ENCODE measurements around the gene ESPL1. TPM values are rescaled to one million over a fixed set of nuclear protein-coding genes. Genes with fewer than 3 reads are reported as not detected.

The ESPL1 gene
- total RNA-seq (2.7 TPM), polyA plus RNA-seq (under 1 TPM in 3 of 4 donors, not detected in 1; 0.05 to 0.24 (median 0.11) TPM)

DNA sequence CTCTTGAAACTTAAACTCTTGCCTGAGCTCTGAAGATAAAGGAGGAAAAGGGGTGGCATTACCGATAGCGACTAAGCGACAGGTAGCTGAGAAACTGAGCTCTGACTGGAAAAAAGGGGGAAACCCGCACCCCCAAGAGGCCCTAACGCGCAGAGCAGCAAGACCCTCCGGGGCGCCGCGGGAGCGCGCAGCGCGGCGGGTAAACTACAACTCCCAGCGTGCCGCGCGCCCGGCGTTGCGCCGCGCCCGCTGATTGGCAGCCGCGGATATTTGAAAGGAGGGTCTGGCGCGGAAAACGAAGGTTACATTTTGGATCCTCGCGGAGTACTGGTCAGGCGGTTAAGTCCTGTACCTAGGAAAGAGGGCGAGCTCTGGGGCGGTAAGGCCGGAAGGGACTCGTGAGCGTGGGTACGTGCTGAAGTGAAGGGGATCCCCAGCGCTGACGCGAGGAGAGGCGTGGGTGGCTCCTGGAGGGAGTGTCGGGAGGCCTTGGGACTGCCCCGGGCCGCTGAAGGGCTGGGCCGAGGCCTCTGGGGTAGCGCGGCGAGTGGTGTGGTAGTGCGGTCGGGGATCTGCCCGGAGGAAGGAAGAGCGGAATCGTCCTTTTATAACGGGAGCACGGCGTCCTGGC is at the start of gene ESPL1:
TSS of gene ESPL1 (plus strand) at position 301 of the 631 bp plus-strand sequence. CDS start 468 bp downstream, outside the sequence.
- H3K27ac Mint-ChIP-seq = peak within 1 kb of the TSS; percentile 89 to 93 (median 91)
- peak; percentile 94 to 95 for ATAC-seq (ENCODE audit: low read depth in 2 of 2)
- peaks cover 18% of the 10 kb centered on the region for H3K4me1 ChIP-seq (ENCODE audit: control insufficient read depth, insufficient read depth, low read length, poor library complexity, severe bottlenecking)
- H3K4me3 Mint-ChIP-seq = peak within 1 kb of the TSS; percentile 89 to 97 (median 94)
- peaks cover 0 to 27% (median 11%) of the 10 kb centered on the region in 4 donors for H3K4me1 Mint-ChIP-seq
- no peaks in the 10 kb centered on the region for H3K36me3 ChIP-seq (ENCODE audit: control insufficient read depth, insufficient read depth, low read length)
- peak within 1 kb of the TSS; percentile 79 for H3K27ac ChIP-seq (ENCODE audit: insufficient read depth, low read length, poor library complexity, severe bottlenecking)
- H3K9me3 ChIP-seq (ENCODE audit: control insufficient read depth in 2 of 2, low read length in 2 of 2) = no peaks in the 10 kb centered on the region
- H3K4me3 ChIP-seq (ENCODE audit: low read depth, low read length) = peak within 1 kb of the TSS; percentile 96
- H3K36me3 Mint-ChIP-seq = no peaks in the 10 kb centered on the region
- DNase-seq = peak; percentile 75 to 92 (median 81)
- H3K9me3 Mint-ChIP-seq = no peaks in the 10 kb centered on the region
- H3K27me3 Mint-ChIP-seq = no peaks in the 10 kb centered on the region
- H3K27me3 ChIP-seq (ENCODE audit: control insufficient read depth, insufficient read depth, low read length) = no peaks in the 10 kb centered on the region

DNA sequence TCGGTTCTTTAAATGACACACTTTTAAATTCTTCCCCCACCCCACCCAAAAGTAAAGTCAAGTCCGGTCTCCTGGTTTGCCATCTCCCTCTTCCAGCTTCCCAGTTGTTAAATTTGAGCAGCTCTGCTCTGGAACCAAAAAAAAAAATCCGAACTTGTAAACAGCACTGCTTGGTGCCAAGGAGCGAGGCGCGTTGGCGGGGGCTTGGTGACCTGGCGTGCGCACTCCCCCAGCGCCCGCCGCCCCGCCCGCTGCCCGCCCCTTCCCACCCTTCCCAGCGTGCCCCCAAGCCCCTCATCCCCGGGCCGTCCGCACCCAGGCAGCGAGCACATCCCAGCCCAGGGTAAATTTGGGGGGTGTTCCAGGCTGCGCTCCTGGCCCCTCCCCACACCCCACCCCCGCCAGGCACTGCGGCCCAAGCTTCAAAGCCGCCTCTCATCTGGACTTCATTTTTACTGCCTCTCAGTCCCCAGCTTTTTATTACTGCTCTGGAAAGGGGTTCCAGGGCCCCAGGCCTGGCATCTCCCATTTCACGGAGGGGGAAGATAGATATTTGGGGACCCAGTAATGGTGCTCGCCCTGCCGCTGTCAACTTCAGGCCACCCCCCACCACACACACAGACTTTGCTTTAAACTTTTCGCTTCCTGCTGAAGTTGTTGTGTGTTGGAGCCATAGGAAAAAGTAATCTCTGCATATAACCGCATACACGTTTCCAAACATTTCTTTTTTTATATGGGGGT is 49.4 kb upstream of the ESPL1 start:
- Histone ChIP-seq H3K27me3 (ENCODE audit: control insufficient read depth, insufficient read depth, low read length) (no peaks in the 10 kb centered on the region), H3K9me3 (ENCODE audit: control insufficient read depth in 2 of 2, low read length in 2 of 2) (no peaks in the 10 kb centered on the region), H3K36me3 (ENCODE audit: control insufficient read depth, insufficient read depth, low read length) (peaks cover 19% of the 10 kb centered on the region), H3K4me3 (ENCODE audit: low read depth, low read length) (peak overlapping the region; percentile 89), H3K27ac (ENCODE audit: insufficient read depth, low read length, poor library complexity, severe bottlenecking) (peak overlapping the region; percentile 93), H3K4me1 (ENCODE audit: control insufficient read depth, insufficient read depth, low read length, poor library complexity, severe bottlenecking) (peaks cover 58% of the 10 kb centered on the region)
- Mint-ChIP-seq H3K4me3 (peak overlapping the region; percentile 96 to 99 (median 96)), H3K4me1 (peaks cover 14 to 76% (median 45%) of the 10 kb centered on the region in 4 donors), H3K27ac (peak overlapping the region; percentile 87 to 93 (median 93)), H3K36me3 (peaks cover 5% of the 10 kb centered on the region), H3K27me3 (no peaks in the 10 kb centered on the region), H3K9me3 (no peaks in the 10 kb centered on the region)
- DNase-seq = no peak
- ATAC-seq (ENCODE audit: low read depth in 2 of 2) = no peak

GRCh38 chr12:53219292-53219955 is 48.7 kb upstream of the ESPL1 start:
- DNase-seq (peak in 2 of 3 donors; percentile 44 to 75), ATAC-seq (ENCODE audit: low read depth in 2 of 2) (peak in 1 of 2 donors; percentile 7)
- Histone ChIP-seq H3K27me3 (ENCODE audit: control insufficient read depth, insufficient read depth, low read length) (no peaks in the 10 kb centered on the region), H3K4me3 (ENCODE audit: low read depth, low read length) (peak overlapping the region; percentile 89), H3K9me3 (ENCODE audit: control insufficient read depth in 2 of 2, low read length in 2 of 2) (no peaks in the 10 kb centered on the region), H3K36me3 (ENCODE audit: control insufficient read depth, insufficient read depth, low read length) (peaks cover 12% of the 10 kb centered on the region), H3K4me1 (ENCODE audit: control insufficient read depth, insufficient read depth, low read length, poor library complexity, severe bottlenecking) (peaks cover 65% of the 10 kb centered on the region), H3K27ac (ENCODE audit: insufficient read depth, low read length, poor library complexity, severe bottlenecking) (peak overlapping the region; percentile 93)
- H3K9me3 Mint-ChIP-seq = no peaks in the 10 kb centered on the region
- no peaks in the 10 kb centered on the region for H3K36me3 Mint-ChIP-seq
- peaks cover 18 to 80% (median 50%) of the 10 kb centered on the region in 4 donors for H3K4me1 Mint-ChIP-seq
- peak overlapping the region; percentile 96 to 99 (median 96) for H3K4me3 Mint-ChIP-seq
- H3K27ac Mint-ChIP-seq = peak overlapping the region; percentile 85 to 93 (median 93)
- no peaks in the 10 kb centered on the region for H3K27me3 Mint-ChIP-seq

DNA sequence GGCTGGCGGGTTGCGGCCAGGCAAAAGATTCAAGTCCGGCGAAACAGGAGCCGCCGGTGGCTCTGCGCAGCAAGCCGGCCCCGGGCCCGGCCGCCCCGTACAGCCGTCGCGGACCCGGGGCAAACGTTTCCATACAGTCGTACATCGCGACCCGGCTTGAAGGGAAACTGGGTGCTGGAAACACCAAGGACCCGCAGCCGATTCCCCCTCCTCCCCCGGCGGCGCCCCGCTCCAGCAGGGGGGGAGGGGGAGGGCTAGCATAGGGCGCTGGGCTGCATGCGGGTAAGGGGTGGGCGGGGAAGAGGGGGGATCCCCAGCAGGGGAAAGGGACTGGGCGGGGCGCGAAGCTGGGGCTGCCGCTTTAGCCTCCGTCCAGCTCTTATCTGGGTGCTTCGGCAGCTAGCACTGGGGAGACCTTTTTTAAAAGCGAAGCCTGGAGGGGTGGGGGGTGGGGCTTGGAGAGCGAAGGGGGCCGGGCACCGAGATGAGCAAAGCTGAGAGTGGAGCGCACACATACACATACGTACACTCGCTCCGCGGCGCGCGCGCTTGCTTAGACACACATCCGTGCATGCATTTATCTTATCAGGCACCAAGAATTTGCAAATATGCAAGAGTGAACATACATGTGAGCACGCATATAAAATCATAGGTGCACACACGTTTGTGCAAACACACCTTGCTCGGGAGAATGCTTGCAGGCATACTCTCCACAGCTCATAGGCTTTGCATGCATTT is 48.0 kb upstream of the ESPL1 start:
- H3K27me3 ChIP-seq (ENCODE audit: control insufficient read depth, insufficient read depth, low read length) = no peaks in the 10 kb centered on the region
- Mint-ChIP-seq H3K4me1 (peaks cover 18 to 84% (median 54%) of the 10 kb centered on the region in 4 donors), H3K36me3 (no peaks in the 10 kb centered on the region), H3K27ac (peak overlapping the region; percentile 93 to 95 (median 93)), H3K4me3 (peak overlapping the region; percentile 96 to 99 (median 96)), H3K9me3 (no peaks in the 10 kb centered on the region), H3K27me3 (no peaks in the 10 kb centered on the region)
- no peaks in the 10 kb centered on the region for H3K9me3 ChIP-seq (ENCODE audit: control insufficient read depth in 2 of 2, low read length in 2 of 2)
- peaks cover 71% of the 10 kb centered on the region for H3K4me1 ChIP-seq (ENCODE audit: control insufficient read depth, insufficient read depth, low read length, poor library complexity, severe bottlenecking)
- H3K4me3 ChIP-seq (ENCODE audit: low read depth, low read length) = peak overlapping the region; percentile 92
- DNase-seq (peak; percentile 61 to 96 (median 82)), ATAC-seq (ENCODE audit: low read depth in 2 of 2) (peak; percentile 74 to 77)
- H3K27ac ChIP-seq (ENCODE audit: insufficient read depth, low read length, poor library complexity, severe bottlenecking) = peak overlapping the region; percentile 93
- peaks cover 5% of the 10 kb centered on the region for H3K36me3 ChIP-seq (ENCODE audit: control insufficient read depth, insufficient read depth, low read length)

GRCh38 chr12:53220694-53221202 is 47.4 kb upstream of the ESPL1 start:
- Histone ChIP-seq H3K27me3 (ENCODE audit: control insufficient read depth, insufficient read depth, low read length) (no peaks in the 10 kb centered on the region), H3K27ac (ENCODE audit: insufficient read depth, low read length, poor library complexity, severe bottlenecking) (peak overlapping the region; percentile 93), H3K4me3 (ENCODE audit: low read depth, low read length) (peak overlapping the region; percentile 92), H3K9me3 (ENCODE audit: control insufficient read depth in 2 of 2, low read length in 2 of 2) (no peaks in the 10 kb centered on the region), H3K36me3 (ENCODE audit: control insufficient read depth, insufficient read depth, low read length) (peaks cover 3% of the 10 kb centered on the region), H3K4me1 (ENCODE audit: control insufficient read depth, insufficient read depth, low read length, poor library complexity, severe bottlenecking) (peaks cover 71% of the 10 kb centered on the region)
- ATAC-seq (ENCODE audit: low read depth in 2 of 2) (peak; percentile 62 to 63), DNase-seq (peak; percentile 55 to 88 (median 73))
- Mint-ChIP-seq H3K9me3 (no peaks in the 10 kb centered on the region), H3K27me3 (no peaks in the 10 kb centered on the region), H3K4me3 (peak overlapping the region; percentile 89 to 99 (median 96)), H3K27ac (peak overlapping the region; percentile 87 to 95 (median 92)), H3K4me1 (peaks cover 15 to 85% (median 57%) of the 10 kb centered on the region in 4 donors), H3K36me3 (no peaks in the 10 kb centered on the region)

- Histone ChIP-seq H3K36me3 (ENCODE audit: control insufficient read depth, insufficient read depth, low read length) (no peaks in the 10 kb centered on the region), H3K27me3 (ENCODE audit: control insufficient read depth, insufficient read depth, low read length) (no peaks in the 10 kb centered on the region), H3K9me3 (ENCODE audit: control insufficient read depth in 2 of 2, low read length in 2 of 2) (no peaks in the 10 kb centered on the region), H3K4me1 (ENCODE audit: control insufficient read depth, insufficient read depth, low read length, poor library complexity, severe bottlenecking) (peaks cover 66% of the 10 kb centered on the region), H3K4me3 (ENCODE audit: low read depth, low read length) (peak overlapping the region; percentile 72), H3K27ac (ENCODE audit: insufficient read depth, low read length, poor library complexity, severe bottlenecking) (peak overlapping the region; percentile 93)
- Mint-ChIP-seq H3K36me3 (no peaks in the 10 kb centered on the region), H3K9me3 (no peaks in the 10 kb centered on the region), H3K27ac (peak overlapping the region; percentile 87 to 92 (median 92)), H3K4me3 (peak overlapping the region; percentile 89 to 99 (median 96)), H3K27me3 (no peaks in the 10 kb centered on the region), H3K4me1 (peaks cover 10 to 81% (median 56%) of the 10 kb centered on the region in 4 donors)
- DNase-seq (peak; percentile 53 to 73 (median 55)), ATAC-seq (ENCODE audit: low read depth in 2 of 2) (peak in 1 of 2 donors; percentile 23)
Measured at GRCh38 chr12:53221203-53222080, 46.7 kb upstream of the ESPL1 start.

All from CD4-positive, CD25-positive, alpha-beta regulatory T cell (primary cell).